GM12878 (cell line): ENCODE data around the gene ITPR2. TPM values are rescaled to one million over a fixed set of nuclear protein-coding genes. Genes with fewer than 3 reads are reported as not detected.

Experiments used
- ATAC-seq: fragments of 200-7000 bp; cut with Tn5 transposase; 3 replicates; pipeline ENCODE4 v1.9.1; 2020; ENCODE audit warnings: mild to moderate bottlenecking, moderate library complexity
- BruUV-seq: library from RNA; stranded (reverse); fragments of 400-500 nt; replicated peaks from 2 replicates; lab custom pipeline; 2021; lab: Mats Ljungman, UMichigan
- CTCF ChIA-PET: fragments of 300-600 bp; sonication (Branson Sonifier 250); formaldehyde crosslinking; extraction: SDS; loops from one replicate; lab custom pipeline; 2021; ENCODE audit warnings: inconsistent platforms; lab: Yijun Ruan, JAX
- POLR2A ChIA-PET: fragments of 350-600 bp; formaldehyde crosslinking; extraction: SDS; loops from one replicate; lab custom pipeline; 2021; ENCODE audit warnings: inconsistent platforms; lab: Charles Lee
- RAD21 ChIA-PET: fragments of 300-600 bp; sonication (Branson Sonifier 250); formaldehyde crosslinking; loops from one replicate; lab custom pipeline; 2023; ENCODE audit warnings: antibody characterized with exemption; ENCODE audit not compliant: unreplicated experiment; lab: Charles Lee
- SMC1A ChIA-PET: fragments of 300-600 bp; sonication (Branson Sonifier 250); formaldehyde crosslinking; loops from one replicate; lab custom pipeline; 2023; ENCODE audit not compliant: unreplicated experiment, uncharacterized antibody; lab: Charles Lee
- DNase-seq: peaks from one replicate; pipeline ENCODE4 v3.0.0-alpha.2; 2011; ENCODE audit warnings: low read depth, low spot score
- FAIRE-seq: peaks from 3 replicates; lab custom pipeline; 2011; peaks lifted over from hg19 to GRCh38; lab: Jason Lieb, UNC
- H2AFZ ChIP-seq: 2 replicates; pipeline ENCODE4 v1.6.0; 2011; ENCODE audit warnings: low read depth, low read length, control low read depth; ENCODE audit not compliant: control insufficient read depth
- H3K27ac ChIP-seq: 2 replicates; pipeline ENCODE4 v1.5.1; 2011; ENCODE audit warnings: control low read depth; ENCODE audit not compliant: control insufficient read depth, insufficient read depth
- H3K27me3 ChIP-seq, 2 experiments: replicated peaks in 1 of 2; 2 replicates each; pipeline versions ENCODE4 v1.6.0 to v1.6.1; 2011; ENCODE audit warnings: low read length in 1 of 2; ENCODE audit not compliant: control insufficient read depth in 2 of 2, insufficient read depth in 2 of 2
- H3K36me3 ChIP-seq, 2 experiments: 2 replicates each; pipeline ENCODE4 v1.5.1; 2011; ENCODE audit warnings: low read length in 1 of 2; ENCODE audit not compliant: control insufficient read depth in 2 of 2, insufficient read depth in 2 of 2
- H3K4me1 ChIP-seq: 2 replicates; pipeline ENCODE4 v1.6.1; 2011; ENCODE audit warnings: mild to moderate bottlenecking, low read length, moderate library complexity, mixed read lengths; ENCODE audit not compliant: control insufficient read depth, insufficient read depth
- H3K4me2 ChIP-seq: 2 replicates; pipeline ENCODE4 v1.6.0; 2011; ENCODE audit warnings: control low read depth; ENCODE audit not compliant: control insufficient read depth, insufficient read depth
- H3K4me3 ChIP-seq: fragments of 200-600 bp; sonication (generic); 2 replicates; pipeline ENCODE4 v1.5.1; 2016
- H3K79me2 ChIP-seq: 2 replicates; pipeline ENCODE4 v1.6.0; 2011; ENCODE audit warnings: low read length; ENCODE audit not compliant: control insufficient read depth, insufficient read depth
- H3K9ac ChIP-seq: 2 replicates; pipeline ENCODE4 v1.8.0; 2011; ENCODE audit warnings: low read length, control low read depth, mixed read lengths; ENCODE audit not compliant: control insufficient read depth, insufficient read depth
- H3K9me3 ChIP-seq: replicated peaks from 3 replicates; pipeline ENCODE4 v1.5.1; 2011; ENCODE audit warnings: mild to moderate bottlenecking, low read length; ENCODE audit not compliant: control insufficient read depth, insufficient read depth
- H4K20me1 ChIP-seq: 2 replicates; pipeline ENCODE4 v1.6.0; 2011; ENCODE audit not compliant: control insufficient read depth, insufficient read depth
- BHLHE40 ChIP-seq, 2 experiments: fragments of 450-650 bp in 1 of 2; IDR thresholded peaks; 2 replicates each; pipeline ENCODE4 v1.6.1; 2011 to 2017; ENCODE audit warnings: low read depth in 2 of 2, borderline replicate concordance in 1 of 2, improper control_type of control experiment in 1 of 2, low read length in 1 of 2, mild to moderate bottlenecking in 1 of 2
- LARP7 ChIP-seq: fragments of 450-650 bp; IDR thresholded peaks from 2 replicates; pipeline ENCODE4 v1.6.1; 2017; ENCODE audit warnings: mild to moderate bottlenecking
- PBX3 ChIP-seq: IDR thresholded peaks from 2 replicates; pipeline ENCODE4 v1.6.1; 2011; ENCODE audit warnings: mild to moderate bottlenecking, low read depth, low read length, moderate library complexity; ENCODE audit not compliant: insufficient replicate concordance
- ZBTB4 ChIP-seq: fragments of 450-650 bp; formaldehyde crosslinking; IDR thresholded peaks from 2 replicates; pipeline ENCODE4 v1.4.0; 2022; ENCODE audit warnings: mild to moderate bottlenecking, moderate library complexity
- WGBS: methylation state at CpG from one replicate; pipeline ENCODE4 v1.1.6; 2016; ENCODE audit warnings: low lambda C conversion rate; ENCODE audit not compliant: insufficient replicate concordance, insufficient coverage; ENCODE audit errors: missing lambda C conversion rate; 5-methylcytosine and 5-hydroxymethylcytosine counted together
- in situ Hi-C: fragments of 300-500 bp; cut with MboI; formaldehyde crosslinking; loops from 9 replicates; pipeline ENCODE4 v1.14.3; 2018; ENCODE audit warnings: mixed read lengths
- intact Hi-C: fragments of 100-400 bp; cut with micrococcal nuclease; formaldehyde crosslinking; loops from one replicate; pipeline ENCODE4 v1.14.2; 2022; ENCODE audit not compliant: unreplicated experiment
- polyA plus RNA-seq, 11 experiments: library from polyadenylated mRNA; depleted of rRNA in 4 of 11; unstranded in 6 of 11; stranded (reverse) in 5 of 11; fragments of >200 nt; fragmentation: Nextera tagmentation in 4 of 11; fragmentation: Illumina TruSeq in 1 of 11; extraction: Ambion mirVana in 4 of 11; extraction: Trizol in 1 of 11; gene quantifications; 1 replicate in 1 of 11; 2 replicates in 10 of 11; pipeline versions ENCODE4 v1.2.1 to v1.2.3, GENCODE V29; 2011 to 2016; ENCODE audit warnings: inconsistent platforms in 2 of 11, missing spikeins in 2 of 11, low read depth in 1 of 11
- total RNA-seq, 4 experiments: library from RNA; depleted of rRNA in 3 of 4; stranded (reverse); fragments of >200 nt in 3 of 4; fragmentation: Illumina TruSeq in 1 of 4; extraction: Trizol in 1 of 4; gene quantifications; 2 replicates each; pipeline versions ENCODE4 v1.2.1 to v1.2.3, GENCODE V29; 2013 to 2021

Gene ITPR2
- total and polyA plus RNA-seq, 10 of the 15 experiments (the other 5 are each of a cell fraction or from before 2014, with no cell fraction given), result 7.5 to 76.2 (median 47.1) TPM

GRCh38 chr12:26443309-26443708, 389.7 kb downstream of the ITPR2 start (continued):
- TF ChIP-seq PBX3 (no peak), LARP7 (no peak)

- ChIA-PET POLR2A (no interaction called here), CTCF (interaction anchor here (0.8 kb wide), 1 partner anchor 344 kb away, joined by 3 read pairs; no protein-coding TSS in a partner anchor), RAD21 (interaction anchor here (0.6 kb wide), 1 partner anchor 309 kb away, joined by 3 read pairs; no protein-coding TSS in a partner anchor), SMC1A (no interaction called here)
- intact Hi-C loops, result no loop called here
- no peak overlapping the region for H3K9ac ChIP-seq
- FAIRE-seq (no peak), DNase-seq (no peak), ATAC-seq (no peak)
- no peak overlapping the region for H3K4me2 ChIP-seq
- in situ Hi-C loops, result no loop called here
- no peaks in the 10 kb centered on the region for H3K4me1 ChIP-seq
- 100% methylated on average over 1 of the region's 1 CpG for WGBS
- BruUV-seq, result no TSS peak
- peaks cover 0 to 12% of the 10 kb centered on the region in 2 experiments; a peak in 2 of 4 replicates for H3K36me3 ChIP-seq
- no peaks in the 10 kb centered on the region for H3K27me3 ChIP-seq
- no peaks in the 10 kb centered on the region for H4K20me1 ChIP-seq
- H3K27ac ChIP-seq, result no peak overlapping the region
- H3K79me2 ChIP-seq, result no peaks in the 10 kb centered on the region
- TF ChIP-seq BHLHE40 (IDR thresholded peaks at IDR 0.05; ENCODE audit: borderline replicate concordance in 1 of 2, low read depth in 2 of 2, low read length in 1 of 2), result no peak
- no peak for TF ChIP-seq ZBTB4 (CRISPR knock-in tag)
- no peak overlapping the region for H2AFZ ChIP-seq
- H3K4me3 ChIP-seq, result no peak overlapping the region
- H3K9me3 ChIP-seq, result no peaks in the 10 kb centered on the region
Measured at GRCh38 chr12:26441434-26441833, 391.6 kb downstream of the ITPR2 start.
